Breast epithelium (tissue), 3 donors: ENCODE data around the gene COL18A1.

Experiments
- CTCF ChIP-seq, 3 donors: fragments of 450-650 bp; IDR thresholded peaks; one replicate each; pipeline ENCODE4 v1.5.1; 2016 to 2017; ENCODE audit warnings: antibody characterized with exemption in 3 of 3, mild to moderate bottlenecking in 3 of 3, moderate library complexity in 3 of 3
- POLR2A ChIP-seq: fragments of 450-650 bp; IDR thresholded peaks from one replicate; pipeline ENCODE4 v1.6.1; 2016; ENCODE audit warnings: antibody characterized with exemption, mild to moderate bottlenecking, moderate library complexity

GRCh38 chr21:45435405-45435981 is 30.5 kb downstream of the COL18A1 start:
- TF ChIP-seq CTCF (IDR thresholded peaks at IDR 0.05) (no peak), POLR2A (no peak)
